ENCODE data around the gene GAA. TPM values are rescaled to one million over a fixed set of nuclear protein-coding genes. Genes with fewer than 3 reads are reported as not detected.

GAA gene
- total and polyA plus RNA-seq, 2 of the 13 experiments (the other 11 are each of a cell fraction or from before 2014, with no cell fraction given) = 21.6 to 36.4 TPM

- TF ChIP-seq, protein P1, sequence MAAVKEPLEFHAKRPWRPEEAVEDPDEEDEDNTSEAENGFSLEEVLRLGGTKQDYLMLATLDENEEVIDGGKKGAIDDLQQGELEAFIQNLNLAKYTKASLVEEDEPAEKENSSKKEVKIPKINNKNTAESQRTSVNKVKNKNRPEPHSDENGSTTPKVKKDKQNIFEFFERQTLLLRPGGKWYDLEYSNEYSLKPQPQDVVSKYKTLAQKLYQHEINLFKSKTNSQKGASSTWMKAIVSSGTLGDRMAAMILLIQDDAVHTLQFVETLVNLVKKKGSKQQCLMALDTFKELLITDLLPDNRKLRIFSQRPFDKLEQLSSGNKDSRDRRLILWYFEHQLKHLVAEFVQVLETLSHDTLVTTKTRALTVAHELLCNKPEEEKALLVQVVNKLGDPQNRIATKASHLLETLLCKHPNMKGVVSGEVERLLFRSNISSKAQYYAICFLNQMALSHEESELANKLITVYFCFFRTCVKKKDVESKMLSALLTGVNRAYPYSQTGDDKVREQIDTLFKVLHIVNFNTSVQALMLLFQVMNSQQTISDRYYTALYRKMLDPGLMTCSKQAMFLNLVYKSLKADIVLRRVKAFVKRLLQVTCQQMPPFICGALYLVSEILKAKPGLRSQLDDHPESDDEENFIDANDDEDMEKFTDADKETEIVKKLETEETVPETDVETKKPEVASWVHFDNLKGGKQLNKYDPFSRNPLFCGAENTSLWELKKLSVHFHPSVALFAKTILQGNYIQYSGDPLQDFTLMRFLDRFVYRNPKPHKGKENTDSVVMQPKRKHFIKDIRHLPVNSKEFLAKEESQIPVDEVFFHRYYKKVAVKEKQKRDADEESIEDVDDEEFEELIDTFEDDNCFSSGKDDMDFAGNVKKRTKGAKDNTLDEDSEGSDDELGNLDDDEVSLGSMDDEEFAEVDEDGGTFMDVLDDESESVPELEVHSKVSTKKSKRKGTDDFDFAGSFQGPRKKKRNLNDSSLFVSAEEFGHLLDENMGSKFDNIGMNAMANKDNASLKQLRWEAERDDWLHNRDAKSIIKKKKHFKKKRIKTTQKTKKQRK (IDR thresholded peaks at IDR 0.05; ENCODE audit: low read length) = no peak
- TF ChIP-seq, protein P2, sequence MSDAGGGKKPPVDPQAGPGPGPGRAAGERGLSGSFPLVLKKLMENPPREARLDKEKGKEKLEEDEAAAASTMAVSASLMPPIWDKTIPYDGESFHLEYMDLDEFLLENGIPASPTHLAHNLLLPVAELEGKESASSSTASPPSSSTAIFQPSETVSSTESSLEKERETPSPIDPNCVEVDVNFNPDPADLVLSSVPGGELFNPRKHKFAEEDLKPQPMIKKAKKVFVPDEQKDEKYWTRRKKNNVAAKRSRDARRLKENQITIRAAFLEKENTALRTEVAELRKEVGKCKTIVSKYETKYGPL (CRISPR knock-in tag; IDR thresholded peaks at IDR 0.05) = no peak
- TF ChIP-seq HDAC6 (IDR thresholded peaks at IDR 0.05; ENCODE audit: low read depth, low read length) (no peak), ZNF24 (IDR thresholded peaks at IDR 0.05) (no peak), HMG20A (CRISPR knock-in tag; IDR thresholded peaks at IDR 0.05; ENCODE audit: borderline replicate concordance) (no peak), SMAD1 (CRISPR knock-in tag; IDR thresholded peaks at IDR 0.05; ENCODE audit: borderline replicate concordance, low read depth) (peak; percentile 56; the same call in 1 of the 2 replicates), RBM22 (optimal IDR thresholded peaks at IDR 0.05; ENCODE audit: low read length) (no peak), JUN (CRISPR knock-in tag; IDR thresholded peaks at IDR 0.05) (no peak), JDP2 (CRISPR knock-in tag; IDR thresholded peaks at IDR 0.05; ENCODE audit: borderline replicate concordance) (no peak), KMT2B (CRISPR knock-in tag; IDR thresholded peaks at IDR 0.05) (peak; percentile 46; the same call in 1 of the 2 replicates), ZNF276 (CRISPR knock-in tag; IDR thresholded peaks at IDR 0.05; ENCODE audit: low read depth) (0 out of 2 replicates have a peak, but pooled peaks have one; percentile 38), ZFP91 (CRISPR knock-in tag; IDR thresholded peaks at IDR 0.05; ENCODE audit: borderline replicate concordance) (peak; percentile 85; the same call in 1 of the 2 replicates), ZNF772 (CRISPR knock-in tag; IDR thresholded peaks at IDR 0.05) (peak; percentile 71; the same call in 1 of the 2 replicates), MTA1 (CRISPR knock-in tag; IDR thresholded peaks at IDR 0.05; ENCODE audit: borderline replicate concordance) (peak; percentile 47; the same call in 1 of the 2 replicates), ZNF12 (CRISPR knock-in tag; IDR thresholded peaks at IDR 0.05) (peak; percentile 10; the same call in 1 of the 2 replicates), CEBPG (CRISPR knock-in tag; IDR thresholded peaks at IDR 0.05) (no peak), ZNF782 (CRISPR knock-in tag; IDR thresholded peaks at IDR 0.05; ENCODE audit: borderline replicate concordance) (no peak)
- TF ChIP-seq, protein P3, sequence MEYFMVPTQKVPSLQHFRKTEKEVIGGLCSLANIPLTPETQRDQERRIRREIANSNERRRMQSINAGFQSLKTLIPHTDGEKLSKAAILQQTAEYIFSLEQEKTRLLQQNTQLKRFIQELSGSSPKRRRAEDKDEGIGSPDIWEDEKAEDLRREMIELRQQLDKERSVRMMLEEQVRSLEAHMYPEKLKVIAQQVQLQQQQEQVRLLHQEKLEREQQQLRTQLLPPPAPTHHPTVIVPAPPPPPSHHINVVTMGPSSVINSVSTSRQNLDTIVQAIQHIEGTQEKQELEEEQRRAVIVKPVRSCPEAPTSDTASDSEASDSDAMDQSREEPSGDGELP (IDR thresholded peaks at IDR 0.05; ENCODE audit: borderline replicate concordance, low read depth) = peak; percentile 55; the same call in 1 of the 2 replicates
- TF ChIP-seq, protein P4, sequence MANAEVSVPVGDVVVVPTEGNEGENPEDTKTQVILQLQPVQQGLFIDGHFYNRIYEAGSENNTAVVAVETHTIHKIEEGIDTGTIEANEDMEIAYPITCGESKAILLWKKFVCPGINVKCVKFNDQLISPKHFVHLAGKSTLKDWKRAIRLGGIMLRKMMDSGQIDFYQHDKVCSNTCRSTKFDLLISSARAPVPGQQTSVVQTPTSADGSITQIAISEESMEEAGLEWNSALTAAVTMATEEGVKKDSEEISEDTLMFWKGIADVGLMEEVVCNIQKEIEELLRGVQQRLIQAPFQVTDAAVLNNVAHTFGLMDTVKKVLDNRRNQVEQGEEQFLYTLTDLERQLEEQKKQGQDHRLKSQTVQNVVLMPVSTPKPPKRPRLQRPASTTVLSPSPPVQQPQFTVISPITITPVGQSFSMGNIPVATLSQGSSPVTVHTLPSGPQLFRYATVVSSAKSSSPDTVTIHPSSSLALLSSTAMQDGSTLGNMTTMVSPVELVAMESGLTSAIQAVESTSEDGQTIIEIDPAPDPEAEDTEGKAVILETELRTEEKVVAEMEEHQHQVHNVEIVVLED (CRISPR knock-in tag; IDR thresholded peaks at IDR 0.05; ENCODE audit: borderline replicate concordance) = peak; percentile 56; the same call in 1 of the 2 replicates
These were observed 30.1 kb upstream of the GAA start (continued) for GRCh38 chr17:80071116-80071841.

Data from HepG2 (cell line).